ENCODE results near the gene FAM111A. TPM values are rescaled to one million over a fixed set of nuclear protein-coding genes. Genes with fewer than 3 reads are reported as not detected.

The FAM111A gene
- total RNA-seq, 1 donor from 2014 or later = 10.8 TPM

- no peaks in the 10 kb centered on the region for H3K9me3 Mint-ChIP-seq (ENCODE audit: low read depth)
- H3K4me1 Mint-ChIP-seq (ENCODE audit: low read depth) = peaks cover 39% of the 10 kb centered on the region
- DNase-seq (ENCODE audit: low spot score) = no peak
- no peak overlapping the region for H3K27ac Mint-ChIP-seq (ENCODE audit: unreplicated experiment)
- no peak for TF ChIP-seq CTCF (IDR thresholded peaks at IDR 0.05)
- H3K36me3 Mint-ChIP-seq (ENCODE audit: low read depth) = peaks cover 10% of the 10 kb centered on the region
- H3K27me3 Mint-ChIP-seq (ENCODE audit: low read depth) = peaks cover 4% of the 10 kb centered on the region
- no peak overlapping the region for H3K4me3 Mint-ChIP-seq (ENCODE audit: unreplicated experiment)
Measured at GRCh38 chr11:59197991-59198390, 55.3 kb downstream of the FAM111A start.

GRCh38 chr11:59198726-59199125 is 56.1 kb downstream of the FAM111A start:
- no peak for TF ChIP-seq CTCF (IDR thresholded peaks at IDR 0.05)
- DNase-seq (ENCODE audit: low spot score) = no peak
- Mint-ChIP-seq H3K4me3 (ENCODE audit: unreplicated experiment) (no peak overlapping the region), H3K9me3 (ENCODE audit: low read depth) (no peaks in the 10 kb centered on the region), H3K27me3 (ENCODE audit: low read depth) (peaks cover 3% of the 10 kb centered on the region), H3K27ac (ENCODE audit: unreplicated experiment) (no peak overlapping the region), H3K36me3 (ENCODE audit: low read depth) (peaks cover 9% of the 10 kb centered on the region), H3K4me1 (ENCODE audit: low read depth) (peaks cover 39% of the 10 kb centered on the region)

- TF ChIP-seq CTCF (IDR thresholded peaks at IDR 0.05) = no peak
Measured at GRCh38 chr11:59199546-59200422, 57.1 kb downstream of the FAM111A start.

GRCh38 chr11:59200423-59200746 is 57.7 kb downstream of the FAM111A start:
- no peak overlapping the region for H3K4me3 Mint-ChIP-seq (ENCODE audit: unreplicated experiment)
- no peak for DNase-seq (ENCODE audit: low spot score)
- no peaks in the 10 kb centered on the region for H3K9me3 Mint-ChIP-seq (ENCODE audit: low read depth)
- peak overlapping the region; percentile 74 for H3K27ac Mint-ChIP-seq (ENCODE audit: unreplicated experiment)
- TF ChIP-seq CTCF (IDR thresholded peaks at IDR 0.05) = no peak
- H3K27me3 Mint-ChIP-seq (ENCODE audit: low read depth) = peaks cover 3% of the 10 kb centered on the region
- H3K4me1 Mint-ChIP-seq (ENCODE audit: low read depth) = peaks cover 41% of the 10 kb centered on the region
- peaks cover 6% of the 10 kb centered on the region for H3K36me3 Mint-ChIP-seq (ENCODE audit: low read depth)

More at GRCh38 chr11:59199546-59200422, 57.1 kb downstream of the FAM111A start:
- Mint-ChIP-seq H3K27ac (ENCODE audit: unreplicated experiment) (peak overlapping the region; percentile 74), H3K9me3 (ENCODE audit: low read depth) (no peaks in the 10 kb centered on the region), H3K36me3 (ENCODE audit: low read depth) (peaks cover 7% of the 10 kb centered on the region), H3K27me3 (ENCODE audit: low read depth) (peaks cover 3% of the 10 kb centered on the region), H3K4me1 (ENCODE audit: low read depth) (peaks cover 41% of the 10 kb centered on the region), H3K4me3 (ENCODE audit: unreplicated experiment) (no peak overlapping the region)
- no peak for DNase-seq (ENCODE audit: low spot score)

- H3K9me3 Mint-ChIP-seq (ENCODE audit: low read depth) = no peaks in the 10 kb centered on the region
- no peak for DNase-seq (ENCODE audit: low spot score)
- peaks cover 3% of the 10 kb centered on the region for H3K27me3 Mint-ChIP-seq (ENCODE audit: low read depth)
- H3K27ac Mint-ChIP-seq (ENCODE audit: unreplicated experiment) = no peak overlapping the region
- no peak overlapping the region for H3K4me3 Mint-ChIP-seq (ENCODE audit: unreplicated experiment)
- peaks cover 35% of the 10 kb centered on the region for H3K4me1 Mint-ChIP-seq (ENCODE audit: low read depth)
- peaks cover 6% of the 10 kb centered on the region for H3K36me3 Mint-ChIP-seq (ENCODE audit: low read depth)
- peak; percentile 20 for TF ChIP-seq CTCF (IDR thresholded peaks at IDR 0.05)
Measured at GRCh38 chr11:59201353-59201752, 58.7 kb downstream of the FAM111A start.

Other genes starting within 250 kb of the FAM111A start
- gene GLYATL1, start 203.4 kb upstream of the FAM111A start, total RNA-seq = 0.28 TPM in 1 of 3 replicates, not detected in the others
- gene GLYATL1B, start 56.5 kb upstream of the FAM111A start, total RNA-seq = not detected in 3 replicates
- 1.3 to 7.6 TPM (median 1.6 TPM) in 3 replicates for gene FAM111B, start 35.6 kb upstream of the FAM111A start, total RNA-seq
- gene DTX4, start 29.3 kb downstream of the FAM111A start, total RNA-seq = 3.1 to 4.4 TPM (median 3.4 TPM) in 3 replicates
- not detected in 3 replicates for gene MPEG1, start 70.1 kb downstream of the FAM111A start, total RNA-seq
- gene OR5AN1, start 216.0 kb downstream of the FAM111A start, total RNA-seq = not detected in 3 replicates